GM21381 (cell line): ENCODE results near the gene FGF1.

Source experiments
- ATAC-seq: cut with Tn5 transposase; IDR thresholded peaks from one replicate; pipeline ENCODE4 v1.9.1; 2021; ENCODE audit warnings: mild to moderate bottlenecking, moderate library complexity; ENCODE audit not compliant: unreplicated experiment

FGF1 gene

GRCh38 chr5:142544946-142545649 lies 140.8 kb downstream of the FGF1 start:
- ATAC-seq, result no peak

GRCh38 chr5:142544071-142544753 lies 141.7 kb downstream of the FGF1 start:
- no peak for ATAC-seq

- ATAC-seq, result no peak
These were observed 143.0 kb downstream of the FGF1 start for GRCh38 chr5:142542906-142543305.
